Stimulated activated CD4-positive, alpha-beta T cell treated with anti-CD3 and anti-CD28 coated beads, Interleukin-1b, Interleukin-23, amount 100 ng/mL, for 24 hours (primary cell): ENCODE data around the gene SUV39H2.
"Not testable (repeated sequence)": the region's sequence is repeated elsewhere in the genome, so short reads cannot be mapped to it uniquely, and the experiment has no call there.

ENCODE experiments used
- DNase-seq, 4 experiments: peaks; one replicate each; pipeline ENCODE4 v3.0.0-alpha.2; 2020; ENCODE audit warnings: low read depth in 4 of 4, low spot score in 1 of 4

SUV39H2 gene

DNA sequence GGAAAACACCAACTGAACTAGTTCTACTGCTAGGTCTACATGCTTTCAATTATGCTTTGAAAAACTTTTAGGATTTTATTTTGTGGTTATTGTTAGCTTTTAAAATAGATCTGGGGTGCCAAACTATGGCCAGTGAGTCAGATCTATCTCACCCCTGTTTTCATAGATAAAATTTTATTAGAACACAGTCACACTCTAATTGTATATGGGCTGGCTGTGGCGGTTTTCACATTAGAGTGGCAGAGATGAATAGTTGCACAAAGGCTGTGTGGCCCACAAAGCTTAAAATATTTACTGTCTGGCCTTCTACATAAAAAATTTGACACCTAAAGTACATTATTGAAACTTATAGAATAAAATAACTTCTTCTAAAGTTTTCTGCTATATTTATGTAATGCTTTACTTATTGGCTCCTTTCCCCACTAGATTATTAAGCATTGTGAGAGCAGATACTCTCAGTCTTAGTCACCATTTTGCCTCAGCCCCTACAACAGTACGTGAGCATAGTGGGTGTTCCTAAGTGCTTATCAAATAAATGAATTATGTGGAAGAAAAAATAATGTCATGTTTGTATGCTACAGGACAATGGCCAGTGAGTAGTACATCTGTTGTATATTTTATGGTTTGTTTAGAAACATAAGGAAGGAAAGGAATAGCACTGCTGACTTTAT, 5.4 kb upstream of the SUV39H2 start:
- DNase-seq = no peak

- DNase-seq = no peak
Observed at GRCh38 chr10:14875941-14876340, 2.7 kb upstream of the SUV39H2 start.

DNA sequence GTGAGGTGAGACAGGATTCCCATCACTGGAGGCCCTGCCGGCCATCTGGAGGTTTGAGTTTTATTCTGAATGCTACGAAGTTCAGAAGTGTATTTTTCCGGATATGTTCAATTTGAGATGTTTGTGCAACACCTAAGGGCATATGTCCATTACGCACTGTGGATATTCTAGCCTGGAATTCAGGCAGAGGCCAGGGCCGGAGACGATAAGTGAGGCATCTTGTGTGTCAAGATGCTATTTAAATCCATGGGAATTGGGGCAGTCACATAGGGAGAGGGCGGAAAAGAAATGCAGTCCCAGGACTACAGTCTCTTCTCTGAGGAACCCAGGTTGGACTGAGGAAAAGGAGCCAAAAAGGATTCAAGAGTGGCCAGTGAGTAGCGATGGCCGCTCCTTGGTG, 1.9 kb upstream of the SUV39H2 start:
- no peak for DNase-seq

DNA sequence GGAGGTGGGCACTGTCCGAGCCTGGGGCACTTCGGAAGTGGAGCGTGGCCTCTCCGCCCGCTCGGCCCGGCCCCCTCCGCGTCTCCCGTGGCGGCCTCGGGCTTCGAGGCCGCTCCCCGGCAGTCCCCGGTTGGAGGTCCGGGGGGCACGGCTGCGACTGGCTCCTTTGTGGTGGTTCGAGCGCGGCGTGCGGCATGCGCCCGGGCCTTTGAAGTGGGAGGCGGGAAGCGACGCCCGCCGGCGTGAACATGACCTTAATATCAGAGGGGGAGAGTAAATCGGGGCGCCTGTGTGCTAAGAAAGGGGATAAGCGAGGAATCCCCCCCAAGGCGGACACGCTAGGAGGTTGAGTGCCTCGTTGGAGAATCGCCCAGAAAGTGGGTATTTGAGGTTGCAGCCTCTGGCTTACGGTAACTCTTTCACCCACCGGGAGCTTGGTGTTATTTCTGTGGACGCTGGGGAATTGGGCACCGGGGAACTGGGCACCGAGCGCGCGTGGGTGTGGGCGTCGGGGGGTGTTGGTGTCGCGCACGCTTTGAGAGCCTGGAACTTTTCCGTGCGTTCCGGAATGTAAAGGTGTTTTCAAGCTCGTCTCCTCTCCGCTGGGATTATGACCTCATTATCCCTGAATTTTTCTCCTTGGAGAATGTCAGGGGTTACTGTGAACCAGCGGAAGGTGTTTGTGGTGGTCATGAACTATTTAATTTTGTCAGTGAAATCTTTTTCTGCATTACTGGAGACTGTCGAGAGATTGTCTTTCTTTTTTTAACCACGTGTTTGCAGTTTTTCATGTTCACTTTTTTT, 660 bp downstream of the SUV39H2 start:
- peak in 3 of 4 experiments; percentile 7 to 26 (median 15) for DNase-seq

DNA sequence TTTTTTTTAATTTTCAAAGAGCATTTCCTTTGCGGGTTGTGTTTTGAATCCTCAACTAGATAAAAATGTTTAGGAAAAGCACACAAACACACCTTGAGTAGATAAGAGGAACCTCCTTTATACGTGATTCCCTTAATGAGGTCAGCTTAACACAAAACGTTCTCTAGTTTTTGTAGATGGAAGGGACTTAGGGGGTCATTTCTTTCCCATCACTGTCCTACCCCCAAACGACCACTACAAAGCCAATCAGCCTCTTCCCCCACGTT, 1.2 kb downstream of the SUV39H2 start:
- DNase-seq = no peak

- no peak for DNase-seq
Observed at GRCh38 chr10:14880229-14880628, 1.6 kb downstream of the SUV39H2 start.

DNA sequence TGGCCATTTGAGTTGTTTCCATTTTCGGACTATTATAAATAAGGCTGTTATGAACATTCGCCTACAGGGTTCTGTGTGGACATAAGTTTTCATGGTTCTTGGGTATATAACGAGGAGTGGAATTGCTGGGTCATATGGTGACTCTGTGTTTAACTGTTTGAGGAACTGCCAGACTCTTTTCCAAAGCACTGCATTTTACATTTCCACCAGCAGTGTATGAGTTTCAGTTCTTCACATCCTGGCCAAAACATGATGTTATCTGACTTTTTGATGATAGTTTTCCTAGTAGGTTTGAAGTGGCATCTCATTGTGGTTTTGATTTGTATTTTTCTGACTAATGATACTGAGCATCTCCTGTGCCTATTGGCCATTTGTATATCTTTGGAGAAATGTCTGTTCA, 5.4 kb downstream of the SUV39H2 start:
- DNase-seq = no peak

- no peak for DNase-seq
Observed at GRCh38 chr10:14889318-14889717, 10.7 kb downstream of the SUV39H2 start.

- DNase-seq = no peak
Observed at GRCh38 chr10:14891151-14891550, 12.5 kb downstream of the SUV39H2 start.

DNA sequence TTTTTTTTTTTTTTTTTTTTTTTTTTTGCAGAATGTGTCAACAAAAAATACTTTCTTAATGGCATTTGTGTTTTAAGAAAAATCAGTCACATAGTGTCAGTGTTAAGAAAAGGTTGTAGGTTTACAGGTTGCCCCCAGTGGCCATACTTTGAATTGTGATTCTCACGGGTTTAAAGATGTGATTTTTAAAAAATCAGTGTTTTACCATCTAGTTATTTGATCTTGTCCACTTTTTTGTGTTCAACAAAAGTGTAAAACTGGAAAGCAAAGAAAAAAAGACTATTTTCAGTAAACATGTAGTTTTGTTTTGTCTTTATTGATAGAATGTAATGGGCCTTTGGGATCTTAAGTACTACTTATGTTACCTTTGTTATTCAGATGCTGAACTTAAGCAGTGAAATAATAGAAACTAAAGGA, 25.7 kb downstream of the SUV39H2 start:
- peak in 1 of 4 experiments; percentile 2 for DNase-seq

DNA sequence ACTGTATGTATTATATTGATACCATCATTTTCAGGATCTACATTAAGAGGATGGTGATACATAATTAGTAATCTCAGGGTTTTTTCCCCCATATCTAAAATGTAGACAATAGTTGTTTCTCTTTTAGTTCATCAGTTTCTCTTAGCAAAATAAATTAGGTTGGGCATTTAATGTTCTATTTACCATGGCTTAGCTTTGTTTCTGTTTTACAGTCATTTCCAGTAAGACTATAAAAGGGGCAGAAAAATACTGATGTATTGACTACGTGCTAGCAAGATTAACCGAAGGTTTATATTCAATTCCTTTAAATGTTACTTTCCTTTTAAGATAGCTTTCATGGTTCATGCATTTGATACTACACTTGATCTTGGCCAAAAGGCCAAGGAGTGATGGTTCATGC, 26.2 kb downstream of the SUV39H2 start:
- no peak for DNase-seq

- no peak for DNase-seq
Observed at GRCh38 chr10:14905890-14906289, 27.2 kb downstream of the SUV39H2 start.

DNA sequence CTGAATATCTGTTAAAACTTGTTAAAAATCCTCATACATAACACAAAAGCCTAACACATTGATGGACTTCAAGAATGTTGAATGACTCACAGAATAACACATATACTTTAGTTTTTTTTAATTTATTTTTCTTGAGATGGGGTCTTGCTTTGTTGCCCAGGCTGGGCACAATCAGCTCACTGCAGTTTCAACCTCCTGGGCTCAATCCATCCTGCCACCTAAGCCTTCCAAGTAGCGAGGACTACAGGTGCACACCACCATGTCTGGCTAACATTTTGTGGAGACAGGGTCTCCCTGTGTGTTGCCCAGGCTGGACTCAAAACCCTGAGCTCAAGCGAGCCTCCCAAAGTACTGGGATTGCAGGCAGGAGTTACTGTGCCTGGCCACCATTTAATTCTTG, 28.1 kb downstream of the SUV39H2 start:
- no peak for DNase-seq

- not testable (repeated sequence) for DNase-seq
Observed at GRCh38 chr10:14907591-14907990, 28.9 kb downstream of the SUV39H2 start.

DNA sequence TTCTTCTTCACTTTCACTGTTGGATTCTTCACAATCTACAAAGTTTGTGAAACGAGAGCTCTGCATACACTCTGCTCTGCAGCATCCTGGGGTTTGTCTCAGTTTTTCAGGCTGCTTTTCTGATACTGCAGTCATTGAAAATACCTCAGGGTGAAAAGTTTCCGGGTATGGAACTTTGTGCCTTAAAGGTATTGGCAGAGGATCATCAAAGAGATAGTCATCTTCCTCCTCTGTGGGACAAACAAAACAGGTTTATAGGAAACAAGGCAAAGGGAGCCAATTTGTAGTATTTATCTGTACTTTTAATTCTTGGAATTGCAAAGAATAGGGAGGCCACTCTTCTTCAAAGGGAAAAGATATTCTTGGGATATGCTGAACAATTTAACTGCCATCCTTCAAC, 30.4 kb downstream of the SUV39H2 start:
- no peak for DNase-seq

- DNase-seq = no peak
Observed at GRCh38 chr10:14910953-14911352, 32.3 kb downstream of the SUV39H2 start.

- no peak for DNase-seq
Observed at GRCh38 chr10:14911801-14912200, 33.1 kb downstream of the SUV39H2 start.

DNA sequence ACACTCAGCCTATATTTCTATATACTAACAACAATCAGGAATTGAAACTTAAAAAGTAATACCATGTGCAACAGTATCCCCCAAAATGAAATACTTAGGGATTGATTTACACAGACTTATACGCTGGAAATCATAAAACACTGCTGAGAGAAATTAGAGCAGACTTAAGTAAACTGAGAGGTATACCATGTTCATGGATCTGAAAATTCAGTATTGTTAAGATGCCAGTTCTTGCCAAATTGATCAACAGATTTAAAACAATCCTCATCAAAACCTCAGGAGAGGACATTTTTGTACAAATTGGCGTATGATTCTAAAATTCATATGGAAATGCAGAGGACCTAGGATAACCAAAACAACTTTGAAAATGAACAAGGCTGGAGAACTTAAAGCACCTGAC, 37.9 kb downstream of the SUV39H2 start:
- no peak for DNase-seq

DNA sequence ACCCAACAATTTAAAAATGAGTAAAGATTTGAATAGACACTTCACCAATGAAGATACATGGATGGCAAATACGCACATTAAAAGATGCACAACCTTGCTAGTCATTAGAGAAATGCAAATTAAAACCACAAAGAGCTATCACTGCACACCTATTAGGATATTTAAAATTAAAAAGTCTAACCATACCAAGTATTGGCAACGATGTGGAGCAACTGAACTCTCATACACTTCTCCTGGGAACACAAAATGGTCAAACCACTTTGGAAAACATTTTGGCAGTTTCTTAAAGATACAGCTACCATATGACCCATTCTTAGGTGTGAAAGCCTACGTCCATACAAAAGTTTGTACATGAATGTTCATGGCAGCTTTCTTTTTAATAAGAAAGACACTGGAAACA, 39.2 kb downstream of the SUV39H2 start:
- DNase-seq = no peak

DNA sequence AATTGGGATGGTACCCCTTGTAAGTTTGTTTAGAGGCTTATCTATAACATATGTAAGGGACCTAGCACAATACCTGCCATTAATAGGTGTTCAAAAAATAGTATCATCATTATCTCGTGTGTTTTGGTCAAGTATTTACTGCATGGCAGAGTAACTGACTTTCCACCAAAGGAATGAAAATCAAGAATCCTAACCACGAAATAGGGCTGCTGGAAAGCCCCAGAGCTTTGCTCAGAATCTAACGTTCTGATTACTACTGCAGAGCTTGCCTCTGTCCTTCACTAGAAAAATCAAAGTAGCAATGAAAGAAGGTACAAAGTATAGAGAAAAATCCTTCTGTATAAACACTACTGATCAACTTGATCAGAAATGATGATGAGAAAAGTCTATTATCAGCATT, 40.3 kb downstream of the SUV39H2 start:
- DNase-seq = no peak

- no peak for DNase-seq
Observed at GRCh38 chr10:14924013-14924412, 45.3 kb downstream of the SUV39H2 start.

GRCh38 chr10:14925268-14925667, 46.6 kb downstream of the SUV39H2 start:
- no peak for DNase-seq

DNA sequence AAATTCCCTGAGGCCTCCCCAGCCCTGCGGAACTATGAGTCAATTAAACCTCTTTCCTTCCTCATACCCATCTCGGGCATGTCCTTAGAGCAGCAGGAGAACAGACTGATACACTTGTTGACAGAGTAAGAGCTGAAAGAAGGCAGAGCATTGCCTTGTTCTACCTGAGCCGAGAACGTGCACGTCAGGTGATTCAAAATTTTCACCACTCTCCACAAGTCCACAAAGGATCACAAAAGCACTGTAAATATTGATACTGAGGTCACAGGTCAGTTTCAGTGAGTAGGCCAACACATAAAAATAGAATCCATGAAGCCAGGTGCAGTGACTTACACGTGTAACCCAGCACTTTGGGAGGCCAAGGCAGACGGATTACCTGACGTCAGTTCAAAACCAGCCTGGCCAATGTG, 47.4 kb downstream of the SUV39H2 start:
- no peak for DNase-seq
